ENCODE results near the gene FBL. TPM values are rescaled to one million over a fixed set of nuclear protein-coding genes. Genes with fewer than 3 reads are reported as not detected.

FBL gene
- total RNA-seq, 2 experiments from 2014 or later = 336 to 365 TPM

DNA sequence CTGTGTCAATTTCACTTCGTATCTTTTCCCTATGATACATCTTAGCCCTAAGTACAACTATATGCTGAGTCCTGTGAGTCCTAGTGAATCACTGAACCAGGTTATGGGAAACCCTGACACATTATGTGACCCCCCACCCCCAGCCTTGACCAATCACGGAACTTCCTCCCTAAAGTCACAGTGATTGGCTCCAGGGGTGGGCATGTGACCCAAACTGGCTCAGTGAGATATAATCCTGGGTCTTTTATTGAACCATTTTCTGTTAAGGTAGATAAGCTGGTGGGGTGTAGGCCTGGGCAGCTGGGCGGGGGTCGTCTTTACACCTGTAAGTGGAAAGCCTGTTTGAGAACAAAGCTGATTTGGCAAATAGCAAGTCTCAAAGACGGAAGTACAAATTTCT lies 19.8 kb upstream of the FBL start:
- H2AFZ ChIP-seq (ENCODE audit: low read length) = peak overlapping the region; percentile 50
- CTCF ChIA-PET (ENCODE audit: unreplicated experiment) = no interaction called here
- H3K4me2 ChIP-seq (ENCODE audit: low read length) = no peak overlapping the region
- no peaks in the 10 kb centered on the region for H3K4me1 ChIP-seq (ENCODE audit: insufficient read depth, low read length, poor library complexity, severe bottlenecking)
- POLR2A ChIA-PET = no interaction called here
- intact Hi-C loops (cut with micrococcal nuclease; ENCODE audit: unreplicated experiment) = no loop called here
- DNase-seq (ENCODE audit: low spot score) = no peak
- no peaks in the 10 kb centered on the region for H3K79me2 ChIP-seq (ENCODE audit: insufficient read depth, low read depth, low read length)
- no peaks in the 10 kb centered on the region for H3K9me3 ChIP-seq (ENCODE audit: low read length)
- H3K9me2 ChIP-seq (ENCODE audit: insufficient read depth, low read length) = no peaks in the 10 kb centered on the region
- H3K36me3 ChIP-seq (ENCODE audit: insufficient read depth, low read length) = no peaks in the 10 kb centered on the region
- no peaks in the 10 kb centered on the region for H4K20me1 ChIP-seq (ENCODE audit: insufficient read depth, low read length)
- no peak for TF ChIP-seq EZH2phosphoT487 (IDR thresholded peaks at IDR 0.05; ENCODE audit: borderline replicate concordance, low read depth, low read length)
- TF ChIP-seq, protein P1, sequence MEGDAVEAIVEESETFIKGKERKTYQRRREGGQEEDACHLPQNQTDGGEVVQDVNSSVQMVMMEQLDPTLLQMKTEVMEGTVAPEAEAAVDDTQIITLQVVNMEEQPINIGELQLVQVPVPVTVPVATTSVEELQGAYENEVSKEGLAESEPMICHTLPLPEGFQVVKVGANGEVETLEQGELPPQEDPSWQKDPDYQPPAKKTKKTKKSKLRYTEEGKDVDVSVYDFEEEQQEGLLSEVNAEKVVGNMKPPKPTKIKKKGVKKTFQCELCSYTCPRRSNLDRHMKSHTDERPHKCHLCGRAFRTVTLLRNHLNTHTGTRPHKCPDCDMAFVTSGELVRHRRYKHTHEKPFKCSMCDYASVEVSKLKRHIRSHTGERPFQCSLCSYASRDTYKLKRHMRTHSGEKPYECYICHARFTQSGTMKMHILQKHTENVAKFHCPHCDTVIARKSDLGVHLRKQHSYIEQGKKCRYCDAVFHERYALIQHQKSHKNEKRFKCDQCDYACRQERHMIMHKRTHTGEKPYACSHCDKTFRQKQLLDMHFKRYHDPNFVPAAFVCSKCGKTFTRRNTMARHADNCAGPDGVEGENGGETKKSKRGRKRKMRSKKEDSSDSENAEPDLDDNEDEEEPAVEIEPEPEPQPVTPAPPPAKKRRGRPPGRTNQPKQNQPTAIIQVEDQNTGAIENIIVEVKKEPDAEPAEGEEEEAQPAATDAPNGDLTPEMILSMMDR (conservative IDR thresholded peaks at IDR 0.05; ENCODE audit: low read length) = no peak
- no peak overlapping the region for H3K27ac ChIP-seq (ENCODE audit: low read depth, low read length, poor library complexity, severe bottlenecking)
- no peak overlapping the region for H3K4me3 ChIP-seq (ENCODE audit: low read depth, low read length, poor library complexity, severe bottlenecking)
- no TSS peak for BruUV-seq (replicated peaks)

DNA sequence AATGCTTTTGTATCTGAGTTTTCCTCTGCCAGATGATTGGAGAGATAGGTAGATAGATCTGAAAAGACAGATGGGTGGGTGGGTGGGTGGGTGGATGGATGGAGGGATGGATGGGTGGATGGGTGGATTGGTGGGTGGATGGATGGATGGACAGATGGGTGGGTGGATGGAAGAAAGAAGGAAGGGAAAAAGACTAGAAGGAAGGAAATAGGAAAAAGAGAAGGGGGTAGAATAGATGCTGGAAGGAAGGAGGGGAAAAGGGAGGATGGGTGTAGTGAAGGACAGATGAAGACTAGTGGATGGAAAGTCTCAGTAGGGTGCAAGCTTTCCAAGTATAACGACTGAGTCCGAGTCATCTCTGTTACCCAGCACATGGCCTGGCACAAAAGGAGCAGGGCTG lies 19.0 kb upstream of the FBL start:
- Histone ChIP-seq H4K20me1 (ENCODE audit: insufficient read depth, low read length) (no peaks in the 10 kb centered on the region), H2AFZ (ENCODE audit: low read length) (no peak overlapping the region), H3K9me2 (ENCODE audit: insufficient read depth, low read length) (no peaks in the 10 kb centered on the region), H3K36me3 (ENCODE audit: insufficient read depth, low read length) (no peaks in the 10 kb centered on the region), H3K4me1 (ENCODE audit: insufficient read depth, low read length, poor library complexity, severe bottlenecking) (no peaks in the 10 kb centered on the region), H3K9me3 (ENCODE audit: low read length) (no peaks in the 10 kb centered on the region), H3K27ac (ENCODE audit: low read depth, low read length, poor library complexity, severe bottlenecking) (no peak overlapping the region), H3K79me2 (ENCODE audit: insufficient read depth, low read depth, low read length) (no peaks in the 10 kb centered on the region), H3K4me2 (ENCODE audit: low read length) (no peak overlapping the region), H3K4me3 (ENCODE audit: low read depth, low read length, poor library complexity, severe bottlenecking) (no peak overlapping the region)
- no TSS peak for BruUV-seq (replicated peaks)
- no peak for DNase-seq (ENCODE audit: low spot score)
- intact Hi-C loops (cut with micrococcal nuclease; ENCODE audit: unreplicated experiment) = no loop called here
- no peak for TF ChIP-seq EZH2phosphoT487 (IDR thresholded peaks at IDR 0.05; ENCODE audit: borderline replicate concordance, low read depth, low read length)
- TF ChIP-seq, protein P1 (conservative IDR thresholded peaks at IDR 0.05; ENCODE audit: low read length) = no peak
- CTCF ChIA-PET (ENCODE audit: unreplicated experiment) = no interaction called here
- POLR2A ChIA-PET = no interaction called here

DNA sequence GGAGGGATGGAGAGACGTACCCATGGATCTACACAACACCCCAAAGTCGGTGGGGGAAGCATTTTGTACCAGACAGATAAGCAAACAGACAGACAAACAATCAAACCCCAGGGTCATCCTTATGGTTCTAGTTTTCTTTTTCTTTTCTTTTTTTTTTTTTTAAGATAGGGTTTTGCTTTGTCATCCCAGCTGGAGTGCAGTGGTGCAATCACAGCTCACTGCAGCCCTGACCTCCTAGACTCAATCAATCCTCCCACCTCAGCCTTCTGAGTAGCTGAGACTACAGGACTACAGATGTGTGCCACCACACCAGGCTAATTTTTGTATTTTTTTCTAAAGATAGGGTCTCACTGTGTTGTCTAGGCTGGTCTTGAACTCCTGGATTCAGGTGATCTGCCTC lies 17.9 kb upstream of the FBL start:
- BruUV-seq (replicated peaks) = no TSS peak
- Histone ChIP-seq H3K4me2 (ENCODE audit: low read length) (no peak overlapping the region), H3K79me2 (ENCODE audit: insufficient read depth, low read depth, low read length) (no peaks in the 10 kb centered on the region), H3K4me3 (ENCODE audit: low read depth, low read length, poor library complexity, severe bottlenecking) (no peak overlapping the region), H3K9me2 (ENCODE audit: insufficient read depth, low read length) (no peaks in the 10 kb centered on the region), H3K36me3 (ENCODE audit: insufficient read depth, low read length) (no peaks in the 10 kb centered on the region), H4K20me1 (ENCODE audit: insufficient read depth, low read length) (no peaks in the 10 kb centered on the region), H2AFZ (ENCODE audit: low read length) (no peak overlapping the region), H3K9me3 (ENCODE audit: low read length) (no peaks in the 10 kb centered on the region), H3K27ac (ENCODE audit: low read depth, low read length, poor library complexity, severe bottlenecking) (no peak overlapping the region), H3K4me1 (ENCODE audit: insufficient read depth, low read length, poor library complexity, severe bottlenecking) (no peaks in the 10 kb centered on the region)
- intact Hi-C loops (cut with micrococcal nuclease; ENCODE audit: unreplicated experiment) = no loop called here
- CTCF ChIA-PET (ENCODE audit: unreplicated experiment) = no interaction called here
- no peak for DNase-seq (ENCODE audit: low spot score)
- POLR2A ChIA-PET = no interaction called here
- TF ChIP-seq, protein P1 (conservative IDR thresholded peaks at IDR 0.05; ENCODE audit: low read length) = no peak
- TF ChIP-seq EZH2phosphoT487 (IDR thresholded peaks at IDR 0.05; ENCODE audit: borderline replicate concordance, low read depth, low read length) = no peak
